GM21447 (cell line): Measurements from ENCODE around the gene TPBGL.

Experiments used
- ATAC-seq: cut with Tn5 transposase; IDR thresholded peaks from one replicate; pipeline ENCODE4 v1.9.1; 2021; ENCODE audit not compliant: unreplicated experiment

TPBGL gene

DNA sequence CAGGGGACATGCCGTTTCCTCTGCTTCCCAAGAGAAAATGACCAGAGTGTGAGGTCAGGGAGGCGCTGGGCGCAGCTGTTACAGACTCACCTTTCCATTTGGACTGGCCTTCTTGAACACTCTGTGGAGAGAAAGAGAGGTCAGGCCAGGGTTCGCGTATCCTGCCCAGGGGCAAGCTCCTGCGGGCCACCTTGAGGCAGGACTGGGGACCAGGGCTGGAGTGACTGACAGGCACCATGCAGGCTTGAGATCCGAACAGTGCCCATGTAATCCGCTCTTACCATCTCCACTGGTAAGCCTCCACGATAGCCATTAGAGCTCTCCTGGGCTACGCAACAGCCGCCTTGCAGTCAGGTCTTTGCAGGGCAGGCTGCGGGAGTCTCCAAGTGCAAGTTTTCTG, 49.3 kb downstream of the TPBGL start:
- no peak for ATAC-seq

DNA sequence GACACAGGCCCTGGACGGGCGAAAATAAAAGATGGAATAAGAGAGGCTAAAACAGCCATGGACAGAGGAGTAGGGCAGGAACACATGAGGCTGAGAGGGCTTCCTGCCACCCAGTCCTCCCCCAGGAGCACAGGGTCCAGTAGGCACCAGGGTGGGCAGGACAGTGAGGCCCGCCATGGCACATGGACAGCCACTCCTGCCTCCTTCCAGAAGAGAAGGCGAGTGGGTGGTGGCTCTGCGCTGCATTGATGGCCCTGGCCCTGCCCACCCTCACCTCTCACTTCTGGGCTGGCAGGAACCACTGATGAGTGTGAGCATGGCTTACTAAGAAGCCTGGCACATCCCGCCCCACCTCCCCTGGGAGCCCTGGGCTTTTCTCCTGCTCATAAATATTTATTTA, 51.2 kb downstream of the TPBGL start:
- no peak for ATAC-seq

DNA sequence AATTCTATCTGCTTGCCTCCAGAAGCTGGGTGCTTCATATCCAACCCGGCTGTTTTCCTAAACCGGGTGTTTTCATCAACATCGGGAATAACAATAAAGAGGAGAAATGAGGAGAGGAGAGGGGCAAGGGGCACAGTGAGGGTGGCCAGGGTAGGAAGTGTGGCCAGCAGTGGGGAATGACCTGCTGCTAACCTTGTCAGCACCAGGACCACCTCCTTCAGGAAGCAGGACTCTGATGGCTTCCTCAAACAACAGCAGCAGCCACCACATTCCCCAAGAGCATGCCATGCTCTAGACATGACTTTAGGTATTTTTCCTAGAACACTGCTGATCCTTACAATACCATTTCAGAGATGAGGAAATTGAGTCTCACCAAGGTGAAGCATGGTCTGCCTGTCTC, 52.4 kb downstream of the TPBGL start:
- no peak for ATAC-seq
